T-helper 17 cell (primary cell): Measurements from ENCODE around the gene MRPL55. TPM values are rescaled to one million over a fixed set of nuclear protein-coding genes. Genes with fewer than 3 reads are reported as not detected.

Source experiments
- ATAC-seq: fragments of 150-1000 bp; cut with Tn5 transposase; 2 replicates; pipeline ENCODE4 v1.10.0; 2021; ENCODE audit warnings: mild to moderate bottlenecking, moderate library complexity
- DNase-seq, 3 donors: peaks; one replicate each; pipeline versions ENCODE4 v3.0.0 to v3.0.0-alpha.2; 2020 to 2021
- H3K9me3 ChIP-seq: one replicate; pipeline ENCODE4 v1.7.0; 2013; ENCODE audit warnings: low read length, mild to moderate bottlenecking; ENCODE audit not compliant: control insufficient read depth, poor library complexity, severe bottlenecking
- H3K27ac Mint-ChIP-seq: one replicate; pipeline ENCODE4 v1.8.0; 2022; ENCODE audit warnings: mild to moderate bottlenecking, moderate library complexity, mixed read lengths
- H3K27me3 Mint-ChIP-seq: one replicate; pipeline ENCODE4 v1.8.0; 2022; ENCODE audit warnings: mixed read lengths
- H3K36me3 Mint-ChIP-seq: one replicate; pipeline ENCODE4 v1.8.0; 2022; ENCODE audit warnings: low read depth, mixed read lengths
- H3K4me1 Mint-ChIP-seq: one replicate; pipeline ENCODE4 v1.8.0; 2022; ENCODE audit warnings: mild to moderate bottlenecking, mixed read lengths
- H3K4me3 Mint-ChIP-seq: one replicate; pipeline ENCODE4 v1.8.0; 2022; ENCODE audit warnings: mild to moderate bottlenecking, moderate library complexity, mixed read lengths
- total RNA-seq, 4 donors: library from RNA in 2 of 4; stranded (reverse) in 2 of 4; gene quantifications; one replicate each; pipeline ENCODE4 v1.2.3 and lab custom pipeline; 2022 to 2026

MRPL55 gene
- total RNA-seq, 2 donors from 2014 or later: 55.2 to 59.9 TPM

DNA sequence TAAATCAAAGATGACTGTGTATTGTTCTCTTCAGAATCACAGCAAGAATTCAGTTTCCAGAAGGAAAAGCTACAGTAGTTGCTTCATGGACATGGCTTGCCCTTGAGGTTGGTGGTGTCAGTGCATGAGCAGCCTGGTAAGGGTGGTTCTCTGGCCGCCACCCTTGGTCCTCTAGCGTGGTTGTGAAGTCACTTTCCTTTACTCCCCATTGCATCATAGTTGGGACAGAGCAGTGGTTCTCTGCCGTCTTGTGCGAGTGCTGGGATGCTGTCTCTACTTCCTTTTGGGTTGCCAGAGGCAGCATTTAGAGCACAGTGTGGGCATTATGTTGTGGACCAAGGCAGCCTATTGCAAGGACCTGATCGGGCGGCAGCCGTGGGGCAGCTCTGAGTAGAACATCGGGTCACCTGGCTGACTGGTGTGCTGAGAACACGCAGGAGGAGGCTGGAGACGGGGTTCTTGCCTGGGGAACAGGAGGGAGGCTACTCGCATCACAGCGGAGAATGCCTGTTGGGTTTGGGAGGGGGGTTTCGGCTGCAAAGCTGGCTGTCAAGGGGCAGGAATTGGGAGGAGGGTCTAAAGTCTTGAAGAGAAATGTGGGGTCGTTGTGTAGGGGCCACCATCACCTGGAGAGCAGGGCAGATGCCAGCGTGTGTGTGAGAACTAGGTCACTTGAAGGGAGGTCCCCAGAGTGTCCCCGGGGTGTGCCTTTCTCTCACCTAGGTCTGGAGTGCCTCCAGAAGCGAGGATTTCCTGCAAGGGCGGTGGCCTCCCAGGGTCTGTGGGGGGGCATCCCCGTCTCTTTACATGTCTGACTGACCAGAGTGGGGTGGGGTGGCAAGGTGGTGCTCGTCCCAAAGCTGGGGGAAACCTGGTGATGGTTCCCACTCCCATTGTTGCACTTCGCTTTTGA lies 20.3 kb downstream of the MRPL55 start:
- DNase-seq (peak in 1 of 3 donors; percentile 8), ATAC-seq (peak; percentile 53)
- peaks cover 70% of the 10 kb centered on the region for H3K4me1 Mint-ChIP-seq
- H3K9me3 ChIP-seq: no peaks in the 10 kb centered on the region
- no peaks in the 10 kb centered on the region for H3K27me3 Mint-ChIP-seq
- peak overlapping the region; percentile 87 for H3K4me3 Mint-ChIP-seq
- peak overlapping the region; percentile 94 for H3K27ac Mint-ChIP-seq
- H3K36me3 Mint-ChIP-seq: no peaks in the 10 kb centered on the region

DNA sequence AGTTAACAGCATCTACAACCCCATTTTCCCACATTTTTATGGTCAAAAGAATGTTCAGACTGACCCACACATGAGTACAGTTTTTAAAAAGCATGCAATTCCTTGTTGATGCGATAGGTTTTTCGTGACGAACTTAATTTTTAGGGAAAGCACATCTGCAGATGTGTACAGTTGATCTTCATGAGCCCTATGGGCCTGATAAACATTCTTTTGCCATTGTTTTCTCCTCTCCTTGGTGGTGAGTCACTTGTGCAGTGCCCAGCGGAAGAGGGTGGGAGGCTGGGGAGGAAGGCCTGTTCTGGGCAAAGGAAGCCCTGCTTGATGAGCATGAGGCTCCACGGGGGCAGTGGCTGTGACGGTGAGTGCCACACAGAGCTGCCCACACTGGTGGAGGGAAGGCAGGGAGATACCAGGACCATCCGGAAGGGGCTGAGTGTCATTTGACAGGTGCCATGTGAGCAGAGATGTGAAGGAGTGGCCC lies 21.3 kb downstream of the MRPL55 start:
- DNase-seq (no peak), ATAC-seq (no peak)

DNA sequence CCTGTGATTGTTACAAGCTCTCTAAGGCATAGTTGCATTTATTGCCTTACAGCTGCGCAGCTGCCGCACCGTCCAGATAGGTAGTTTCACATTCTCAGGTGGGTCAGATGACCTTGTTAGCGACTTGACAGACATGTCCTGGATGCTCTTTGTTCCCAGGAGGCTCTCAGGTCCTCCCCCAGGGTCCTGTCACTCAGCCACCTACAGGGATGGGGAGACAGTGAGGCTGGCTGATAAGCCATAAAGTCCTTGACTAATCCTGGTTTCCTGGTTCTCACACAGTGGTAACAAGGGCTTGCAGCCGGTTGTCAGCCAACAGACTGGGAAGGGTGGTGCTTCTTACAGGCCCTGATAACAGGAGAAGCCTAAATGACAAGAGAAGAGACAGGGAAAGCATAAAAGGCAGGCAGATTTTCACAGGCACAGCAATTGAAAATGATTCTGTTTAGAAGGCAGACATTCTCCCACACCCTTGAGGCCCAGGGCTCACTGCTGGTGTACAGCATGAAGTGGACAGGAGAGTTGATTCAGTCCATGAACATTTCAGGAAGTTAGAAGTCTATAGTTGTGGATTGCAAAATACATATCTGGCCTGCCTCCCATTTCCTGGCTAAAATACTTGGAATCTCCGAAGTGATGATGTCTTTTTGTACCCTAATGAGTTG lies 23.7 kb downstream of the MRPL55 start:
- DNase-seq (no peak), ATAC-seq (no peak)
- Mint-ChIP-seq H3K4me1 (peaks cover 65% of the 10 kb centered on the region), H3K27me3 (no peaks in the 10 kb centered on the region), H3K4me3 (peak overlapping the region; percentile 95), H3K27ac (peak overlapping the region; percentile 94), H3K36me3 (no peaks in the 10 kb centered on the region)
- H3K9me3 ChIP-seq: no peaks in the 10 kb centered on the region

More for the DNA sequence above, 21.3 kb downstream of the MRPL55 start:
- H3K36me3 Mint-ChIP-seq: no peaks in the 10 kb centered on the region
- peaks cover 77% of the 10 kb centered on the region for H3K4me1 Mint-ChIP-seq
- H3K9me3 ChIP-seq: no peaks in the 10 kb centered on the region
- no peaks in the 10 kb centered on the region for H3K27me3 Mint-ChIP-seq
- peak overlapping the region; percentile 87 for H3K4me3 Mint-ChIP-seq
- H3K27ac Mint-ChIP-seq: peak overlapping the region; percentile 94

DNA sequence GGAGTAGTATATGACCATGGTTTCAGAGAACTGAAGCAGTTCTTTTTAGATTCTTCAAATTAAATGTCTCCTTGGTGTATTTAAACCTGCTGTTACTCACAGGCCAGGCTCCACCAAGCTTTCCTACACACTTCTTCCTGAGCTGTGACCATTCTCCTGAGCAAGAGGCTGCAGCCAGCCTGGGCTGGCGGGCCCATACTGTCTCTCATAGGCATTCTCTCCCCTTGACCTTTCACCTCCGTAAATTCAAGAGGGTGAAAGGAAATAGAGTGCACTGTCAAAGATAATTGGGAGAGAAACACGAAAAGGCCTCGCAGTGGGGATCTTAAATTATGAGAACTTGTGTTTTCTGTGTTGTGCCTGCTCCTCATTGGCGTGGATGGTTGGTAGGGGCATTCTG lies 24.3 kb downstream of the MRPL55 start:
- Mint-ChIP-seq H3K27me3 (no peaks in the 10 kb centered on the region), H3K4me1 (peaks cover 61% of the 10 kb centered on the region), H3K4me3 (peak overlapping the region; percentile 95), H3K27ac (peak overlapping the region; percentile 94), H3K36me3 (no peaks in the 10 kb centered on the region)
- no peak for DNase-seq
- ATAC-seq: no peak
- no peaks in the 10 kb centered on the region for H3K9me3 ChIP-seq

DNA sequence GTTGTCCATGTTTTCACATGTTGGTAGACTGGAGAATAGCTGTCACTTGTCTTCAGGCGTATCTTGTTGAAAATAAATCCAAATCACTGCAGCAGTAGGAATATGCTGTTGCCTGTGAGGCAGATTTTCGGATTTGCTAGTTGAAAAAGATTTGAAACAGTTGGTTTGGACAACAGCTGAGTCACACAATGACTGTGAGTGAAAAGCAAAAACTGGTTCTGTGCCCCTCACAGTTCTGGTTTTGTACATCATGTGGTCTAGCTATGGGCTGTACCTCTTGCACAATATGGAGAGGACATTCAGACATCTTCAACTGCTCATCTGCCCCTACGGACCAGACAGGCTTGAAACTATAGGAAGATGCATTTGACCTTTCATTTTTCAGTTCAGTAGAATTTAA lies 24.8 kb downstream of the MRPL55 start:
- ATAC-seq (no peak), DNase-seq (no peak)
- peak overlapping the region; percentile 94 for H3K27ac Mint-ChIP-seq
- no peaks in the 10 kb centered on the region for H3K27me3 Mint-ChIP-seq
- H3K4me3 Mint-ChIP-seq: peak overlapping the region; percentile 95
- H3K36me3 Mint-ChIP-seq: no peaks in the 10 kb centered on the region
- H3K9me3 ChIP-seq: no peaks in the 10 kb centered on the region
- peaks cover 58% of the 10 kb centered on the region for H3K4me1 Mint-ChIP-seq

- Mint-ChIP-seq H3K27ac (peak overlapping the region; percentile 94), H3K4me3 (peak overlapping the region; percentile 95), H3K27me3 (no peaks in the 10 kb centered on the region), H3K4me1 (peaks cover 54% of the 10 kb centered on the region), H3K36me3 (no peaks in the 10 kb centered on the region)
- DNase-seq: no peak
- no peak for ATAC-seq
- H3K9me3 ChIP-seq: no peaks in the 10 kb centered on the region
Observed at GRCh38 chr1:228083871-228084278, 25.2 kb downstream of the MRPL55 start.

DNA sequence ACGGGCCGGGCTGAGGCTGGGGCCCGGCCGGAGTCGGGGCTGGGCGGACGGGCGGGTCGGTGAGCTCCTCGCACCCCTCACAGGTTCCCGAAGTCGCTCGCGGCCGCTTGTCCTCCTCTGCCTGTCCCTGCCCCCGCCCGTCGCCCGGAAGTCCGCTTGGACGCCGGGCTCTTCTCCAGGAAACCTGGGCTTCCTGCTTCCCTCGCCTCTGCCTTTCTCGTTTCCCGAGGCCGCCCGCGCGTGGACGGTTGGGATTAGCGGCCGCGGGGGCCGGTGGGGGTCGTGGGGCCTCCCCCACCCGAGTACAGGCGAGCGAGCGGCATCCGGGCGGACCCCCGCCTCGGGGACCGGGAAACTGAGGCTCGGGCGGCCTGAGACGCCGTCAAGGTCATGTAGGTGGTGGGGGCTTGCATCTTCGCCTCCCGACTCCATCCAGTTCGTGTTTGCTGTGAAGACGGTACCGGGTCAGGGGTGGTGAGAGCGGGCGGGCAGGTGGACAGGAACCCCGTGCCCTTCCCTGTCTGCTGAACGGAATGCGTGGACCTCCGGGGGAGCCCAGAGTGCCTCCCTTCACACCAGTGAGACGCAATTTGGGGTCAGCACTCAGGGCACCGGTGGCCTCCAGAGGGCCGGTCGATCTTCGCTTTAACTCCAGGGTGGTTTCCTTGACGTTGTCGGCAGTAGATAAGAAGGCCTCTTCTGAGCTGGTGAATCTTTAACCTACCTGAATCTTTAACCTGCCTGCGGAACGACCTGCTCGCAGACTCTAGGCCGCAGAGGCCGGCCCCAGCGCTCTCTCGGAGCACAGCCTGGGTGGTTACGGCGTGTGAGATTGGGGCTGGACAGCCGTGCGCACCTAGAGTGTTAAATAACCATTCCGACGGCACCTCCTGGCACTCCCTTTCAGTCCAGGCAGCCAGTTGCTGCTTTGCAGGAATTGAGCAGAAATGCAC lies 25.9 kb downstream of the MRPL55 start:
- ATAC-seq (peak; percentile 14), DNase-seq (peak in 2 of 3 donors; percentile 29 to 40)
- Mint-ChIP-seq H3K36me3 (no peaks in the 10 kb centered on the region), H3K27me3 (no peaks in the 10 kb centered on the region), H3K27ac (peak overlapping the region; percentile 94), H3K4me3 (peak overlapping the region; percentile 95), H3K4me1 (peaks cover 49% of the 10 kb centered on the region)
- no peaks in the 10 kb centered on the region for H3K9me3 ChIP-seq

- Mint-ChIP-seq H3K4me3 (peak within 1 kb of the TSS; percentile 95), H3K36me3 (no peaks in the 10 kb centered on the region), H3K4me1 (peaks cover 44% of the 10 kb centered on the region), H3K27ac (peak within 1 kb of the TSS; percentile 94), H3K27me3 (no peaks in the 10 kb centered on the region)
- DNase-seq (peak; percentile 95 to 96 (median 96)), ATAC-seq (peak; percentile 87)
- no peaks in the 10 kb centered on the region for H3K9me3 ChIP-seq
Observed at GRCh38 chr1:228082214-228082917, 26.7 kb downstream of the MRPL55 start, which contains the start of gene ARF1. Gene ARF1, plus strand, starts transcription at chr1:228082708. Its CDS starts 14,407 bp downstream, at chr1:228097115.

GRCh38 chr1:228081578-228082213 lies 27.4 kb downstream of the MRPL55 start:
- Mint-ChIP-seq H3K27me3 (no peaks in the 10 kb centered on the region), H3K36me3 (no peaks in the 10 kb centered on the region), H3K27ac (peak overlapping the region; percentile 94), H3K4me3 (peak overlapping the region; percentile 95), H3K4me1 (peaks cover 45% of the 10 kb centered on the region)
- H3K9me3 ChIP-seq: no peaks in the 10 kb centered on the region
- DNase-seq: no peak
- ATAC-seq: no peak

DNA sequence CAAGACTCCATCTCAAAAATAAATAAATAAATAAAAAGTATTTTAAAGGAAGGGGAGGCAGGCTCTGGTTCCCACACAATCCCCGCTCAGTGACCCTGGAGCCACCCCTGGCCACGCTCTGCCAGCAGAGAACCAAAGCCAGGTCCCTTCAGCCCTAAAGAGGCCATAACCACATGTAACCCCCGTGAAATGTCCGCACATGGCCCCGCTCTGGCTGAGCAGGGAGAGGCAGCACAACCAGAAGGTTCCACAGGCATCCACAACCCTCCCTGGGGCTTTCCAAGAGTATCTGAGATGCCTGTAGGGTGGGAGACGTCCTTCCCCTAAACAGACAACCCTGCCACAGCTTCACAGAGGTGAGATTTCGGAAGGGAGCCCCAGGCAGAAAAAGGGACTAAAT lies 28.0 kb downstream of the MRPL55 start:
- Mint-ChIP-seq H3K36me3 (no peaks in the 10 kb centered on the region), H3K27ac (peak overlapping the region; percentile 67), H3K27me3 (no peaks in the 10 kb centered on the region), H3K4me1 (peaks cover 41% of the 10 kb centered on the region), H3K4me3 (peak overlapping the region; percentile 95)
- DNase-seq (no peak), ATAC-seq (no peak)
- no peaks in the 10 kb centered on the region for H3K9me3 ChIP-seq

GRCh38 chr1:228079601-228080263 lies 29.4 kb downstream of the MRPL55 start:
- Mint-ChIP-seq H3K27me3 (no peaks in the 10 kb centered on the region), H3K36me3 (no peaks in the 10 kb centered on the region), H3K4me1 (peaks cover 30% of the 10 kb centered on the region), H3K27ac (peak overlapping the region; percentile 24), H3K4me3 (no peak overlapping the region)
- H3K9me3 ChIP-seq: no peaks in the 10 kb centered on the region
- no peak for DNase-seq
- no peak for ATAC-seq
